Neuronal stem cell (in vitro differentiated cells): ENCODE measurements around the gene KRT78.

ENCODE experiments used
- DNase-seq: peaks from one replicate; pipeline ENCODE4 v3.0.0-alpha.2; 2013; ENCODE audit warnings: low spot score
- H2AFZ ChIP-seq: one replicate; pipeline ENCODE4 v1.6.1; 2013; ENCODE audit warnings: mild to moderate bottlenecking, low read length, inconsistent platforms
- H2AK5ac ChIP-seq: 2 replicates; pipeline ENCODE4 v1.6.1; 2013; ENCODE audit warnings: low read depth, mild to moderate bottlenecking, inconsistent platforms, low read length, moderate library complexity, mixed read lengths
- H2BK120ac ChIP-seq: 2 replicates; pipeline ENCODE4 v1.6.1; 2013; ENCODE audit warnings: low read depth, mild to moderate bottlenecking, inconsistent platforms, low read length, moderate library complexity, mixed read lengths
- H2BK12ac ChIP-seq: one replicate; pipeline ENCODE4 v1.6.1; 2013; ENCODE audit warnings: low read length, inconsistent platforms
- H2BK15ac ChIP-seq: 2 replicates; pipeline ENCODE4 v1.6.1; 2013; ENCODE audit warnings: mild to moderate bottlenecking, low read length, inconsistent platforms, mixed read lengths
- H2BK5ac ChIP-seq: one replicate; pipeline ENCODE4 v1.6.1; 2013; ENCODE audit warnings: inconsistent platforms, mild to moderate bottlenecking, low read length, moderate library complexity
- H3K14ac ChIP-seq: one replicate; pipeline ENCODE4 v1.6.1; 2013; ENCODE audit warnings: low read length, inconsistent platforms
- H3K18ac ChIP-seq: 2 replicates; pipeline ENCODE4 v1.6.1; 2013; ENCODE audit warnings: low read length, inconsistent platforms
- H3K23ac ChIP-seq: 2 replicates; pipeline ENCODE4 v1.6.1; 2013; ENCODE audit warnings: low read depth, mild to moderate bottlenecking, mixed read lengths, low read length, inconsistent platforms; ENCODE audit not compliant: poor library complexity
- H3K27ac ChIP-seq: replicated peaks from 3 replicates; pipeline ENCODE4 v1.5.1; 2013; ENCODE audit warnings: low read length, inconsistent platforms
- H3K27me3 ChIP-seq, 3 experiments: 2 replicates each; pipeline ENCODE4 v1.6.1; 2013; ENCODE audit warnings: low read length in 3 of 3, mild to moderate bottlenecking in 2 of 3, inconsistent platforms in 1 of 3, low read depth in 1 of 3, mixed read lengths in 1 of 3, moderate library complexity in 1 of 3; ENCODE audit not compliant: control insufficient read depth in 3 of 3, insufficient read depth in 3 of 3
- H3K36me3 ChIP-seq, 2 donors: replicated peaks in 1 of 2; 2 replicates each; pipeline ENCODE4 v1.6.1; 2013; ENCODE audit warnings: low read length in 2 of 2; ENCODE audit not compliant: control insufficient read depth in 2 of 2, insufficient read depth in 2 of 2
- H3K4ac ChIP-seq: 2 replicates; pipeline ENCODE4 v1.6.1; 2013; ENCODE audit warnings: inconsistent platforms, mild to moderate bottlenecking, low read length, moderate library complexity
- H3K4me1 ChIP-seq, 2 donors: 1 replicate in 1 of 2; 2 replicates in 1 of 2; pipeline ENCODE4 v1.6.1; 2013; ENCODE audit warnings: low read length in 2 of 2, low read depth in 1 of 2; ENCODE audit not compliant: control insufficient read depth in 2 of 2, insufficient read depth in 1 of 2
- H3K4me2 ChIP-seq: one replicate; pipeline ENCODE4 v1.6.1; 2013; ENCODE audit warnings: mild to moderate bottlenecking, low read length, inconsistent platforms; ENCODE audit not compliant: insufficient read depth, poor library complexity, severe bottlenecking
- H3K4me3 ChIP-seq, 2 donors: 2 replicates each; pipeline ENCODE4 v1.5.1; 2013; ENCODE audit warnings: low read length in 2 of 2, mild to moderate bottlenecking in 2 of 2, inconsistent platforms in 1 of 2, moderate library complexity in 1 of 2
- H3K79me1 ChIP-seq: one replicate; pipeline ENCODE4 v1.6.1; 2013; ENCODE audit warnings: low read depth, mild to moderate bottlenecking, inconsistent platforms, low read length, moderate library complexity
- H3K9ac ChIP-seq: one replicate; pipeline ENCODE4 v1.6.1; 2013; ENCODE audit warnings: mild to moderate bottlenecking, low read depth, low read length, inconsistent platforms; ENCODE audit not compliant: poor library complexity
- H3K9me3 ChIP-seq, 2 donors: replicated peaks in 1 of 2; 2 replicates each; pipeline versions ENCODE3 to v1.6.1; 2013; ENCODE audit warnings: low read length in 2 of 2, mild to moderate bottlenecking in 2 of 2, inconsistent platforms in 1 of 2, low read depth in 1 of 2, mixed read lengths in 1 of 2, moderate library complexity in 1 of 2; ENCODE audit not compliant: control insufficient read depth in 2 of 2, insufficient read depth in 1 of 2
- H4K8ac ChIP-seq: one replicate; pipeline ENCODE4 v1.6.1; 2013; ENCODE audit warnings: low read depth, mild to moderate bottlenecking, inconsistent platforms, low read length, moderate library complexity
- H4K91ac ChIP-seq: one replicate; pipeline ENCODE4 v1.6.1; 2013; ENCODE audit warnings: low read length, low read depth, mild to moderate bottlenecking, inconsistent platforms; ENCODE audit not compliant: poor library complexity
- WGBS, 2 donors: extraction: QIAGEN DNeasy Blood & Tissue Kit; methylation state at CpG; one replicate each; pipeline ENCODE4 v1.1.7; 2013; ENCODE audit warnings: missing lambda C conversion rate in 2 of 2, mixed read lengths in 1 of 2; ENCODE audit not compliant: insufficient read length in 2 of 2, insufficient replicate concordance in 1 of 2; ENCODE audit errors: extremely low coverage in 2 of 2; 5-methylcytosine and 5-hydroxymethylcytosine counted together

Gene KRT78

DNA sequence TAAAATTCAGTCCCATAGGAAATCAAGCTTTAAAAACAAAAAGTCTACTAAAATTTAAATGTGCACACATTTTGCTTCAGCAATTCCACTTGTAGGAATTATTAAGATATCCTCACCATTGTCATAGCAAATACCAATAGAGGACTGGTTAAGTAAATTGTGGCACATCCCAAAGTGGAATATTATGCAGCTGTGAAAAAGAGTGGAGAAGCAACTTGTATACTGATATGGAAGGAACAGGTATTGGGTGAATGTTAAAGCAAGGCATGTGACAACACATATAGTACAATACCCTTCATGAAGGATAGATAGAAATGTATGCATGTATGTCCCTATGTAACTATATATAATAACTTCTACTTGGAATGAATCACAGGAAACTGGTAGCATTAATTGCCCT is 44.2 kb upstream of the KRT78 start:
- H2AFZ ChIP-seq = no peak overlapping the region
- H3K18ac ChIP-seq = no peak overlapping the region
- H3K9me3 ChIP-seq = no peaks in the 10 kb centered on the region

DNA sequence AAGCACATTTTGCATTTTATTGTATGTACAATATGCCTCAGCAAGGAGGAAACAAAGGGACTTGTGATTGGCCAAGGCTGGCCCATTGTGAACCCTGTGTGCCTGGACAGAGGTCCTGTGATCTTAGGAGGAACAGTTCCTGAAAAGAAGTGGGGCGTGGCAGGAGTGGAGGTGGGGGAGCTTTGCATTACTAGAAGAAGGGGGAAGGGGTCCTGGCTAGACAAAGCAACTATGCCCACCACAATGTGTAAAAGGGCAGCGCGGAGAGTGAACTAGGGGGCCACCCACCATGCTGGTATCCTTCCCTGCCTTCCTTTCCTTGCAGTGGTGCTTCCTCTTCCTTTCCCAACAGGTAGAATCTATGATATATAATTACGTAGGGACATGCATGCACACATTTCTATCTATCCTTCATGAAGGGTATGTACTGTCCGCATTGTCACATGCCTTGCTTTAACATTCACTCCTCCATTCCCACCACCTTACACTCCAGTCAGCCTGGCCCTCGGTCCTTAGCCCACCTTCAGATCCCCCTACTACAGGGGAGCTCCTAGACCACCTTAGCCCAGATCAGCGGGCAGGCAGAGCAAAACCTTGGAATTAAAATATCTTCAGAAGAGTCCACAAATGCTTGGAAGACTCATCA is 43.5 kb upstream of the KRT78 start:
- H2BK5ac ChIP-seq = no peak overlapping the region
- peaks cover 0 to 4% of the 10 kb centered on the region in 2 donors for H3K36me3 ChIP-seq
- no peaks in the 10 kb centered on the region for H3K9me3 ChIP-seq
- no peaks in the 10 kb centered on the region for H3K79me1 ChIP-seq
- H2BK15ac ChIP-seq = no peak overlapping the region
- no peak overlapping the region for H4K91ac ChIP-seq
- H3K4me2 ChIP-seq = no peak overlapping the region
- no peak overlapping the region for H3K18ac ChIP-seq
- no peak overlapping the region for H3K9ac ChIP-seq
- no peak overlapping the region for H2AFZ ChIP-seq
- no peak overlapping the region for H4K8ac ChIP-seq
- H3K4me3 ChIP-seq = no peak overlapping the region
- H3K14ac ChIP-seq = peak overlapping the region; percentile 64
- no peaks in the 10 kb centered on the region for H3K27me3 ChIP-seq
- H2AK5ac ChIP-seq = no peak overlapping the region
- no peak overlapping the region for H2BK120ac ChIP-seq
- H3K27ac ChIP-seq = no peak overlapping the region
- no peak for DNase-seq
- H3K23ac ChIP-seq = no peak overlapping the region
- H3K4ac ChIP-seq = no peak overlapping the region
- no peaks in the 10 kb centered on the region for H3K4me1 ChIP-seq
- no CpG with 5 or more reads among the region's 7 CpGs for WGBS, 2 donors
- H2BK12ac ChIP-seq = no peak overlapping the region

More for the DNA sequence above, 44.2 kb upstream of the KRT78 start:
- H2BK15ac ChIP-seq = no peak overlapping the region
- no peak overlapping the region for H2BK5ac ChIP-seq
- no peak overlapping the region for H3K14ac ChIP-seq
- no peak overlapping the region for H4K8ac ChIP-seq
- H3K27me3 ChIP-seq = no peaks in the 10 kb centered on the region
- H3K4me2 ChIP-seq = no peak overlapping the region
- H3K4me3 ChIP-seq = no peak overlapping the region
- no peak overlapping the region for H4K91ac ChIP-seq
- H2BK120ac ChIP-seq = no peak overlapping the region
- no peak overlapping the region for H3K4ac ChIP-seq
- H3K36me3 ChIP-seq = peaks cover 0 to 8% of the 10 kb centered on the region in 2 donors
- DNase-seq = no peak
- no peak overlapping the region for H3K27ac ChIP-seq
- H2BK12ac ChIP-seq = no peak overlapping the region
- no peak overlapping the region for H2AK5ac ChIP-seq
- H3K79me1 ChIP-seq = no peaks in the 10 kb centered on the region
- no peak overlapping the region for H3K23ac ChIP-seq
- H3K9ac ChIP-seq = no peak overlapping the region
- H3K4me1 ChIP-seq = no peaks in the 10 kb centered on the region

DNA sequence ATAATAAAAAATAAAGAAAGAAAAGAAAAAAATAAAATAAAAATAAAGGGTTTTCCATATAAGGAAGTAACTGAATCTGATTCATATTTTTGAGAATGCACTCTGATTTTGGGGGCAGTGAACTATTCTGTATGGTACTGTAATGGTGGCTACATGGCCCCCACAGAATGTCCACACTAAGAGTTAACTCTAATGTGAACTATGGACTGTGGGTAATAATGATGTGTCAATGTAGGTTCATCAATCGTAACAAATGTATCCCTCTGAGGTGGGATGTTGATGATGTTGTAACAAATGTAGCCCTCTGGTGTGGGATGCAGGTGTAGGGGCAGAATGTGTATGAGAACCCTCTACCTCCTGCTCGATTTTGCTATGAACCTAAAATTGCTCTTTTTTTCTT is 42.2 kb upstream of the KRT78 start:
- Histone ChIP-seq H3K9ac (no peak overlapping the region), H3K14ac (no peak overlapping the region), H3K18ac (no peak overlapping the region), H3K36me3 (no peaks in the 10 kb centered on the region), H3K23ac (no peak overlapping the region), H3K4me2 (no peak overlapping the region), H3K9me3 (no peaks in the 10 kb centered on the region), H3K79me1 (no peaks in the 10 kb centered on the region), H2BK120ac (no peak overlapping the region), H2AFZ (no peak overlapping the region), H3K4ac (no peak overlapping the region), H3K4me3 (no peak overlapping the region), H2AK5ac (no peak overlapping the region), H2BK5ac (no peak overlapping the region), H3K27me3 (no peaks in the 10 kb centered on the region), H4K91ac (no peak overlapping the region), H2BK15ac (no peak overlapping the region), H2BK12ac (no peak overlapping the region), H3K27ac (no peak overlapping the region), H3K4me1 (no peaks in the 10 kb centered on the region), H4K8ac (no peak overlapping the region)
- WGBS, 2 donors = no CpG with 5 or more reads among the region's 2 CpGs
- no peak for DNase-seq

DNA sequence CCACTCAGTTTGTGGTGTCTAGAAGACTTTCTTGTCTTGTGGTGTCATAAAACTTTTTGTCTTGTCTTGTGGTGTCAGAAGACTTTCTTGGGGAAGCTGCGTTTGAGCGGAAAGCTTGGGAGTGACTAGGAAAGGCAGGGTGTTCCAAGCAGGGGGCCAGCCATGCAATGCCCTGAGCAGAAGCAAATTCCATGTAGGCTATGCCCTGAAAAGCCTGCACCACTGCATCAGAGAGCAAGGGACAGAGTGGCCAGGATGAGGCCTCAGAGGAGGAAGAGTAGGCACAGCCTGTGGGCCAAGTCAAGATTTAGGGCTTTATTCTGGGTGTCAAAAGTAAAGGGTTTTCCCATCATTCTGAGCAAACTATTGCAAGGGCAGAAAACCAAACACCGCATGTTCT is 41.6 kb upstream of the KRT78 start:
- Histone ChIP-seq H3K9ac (no peak overlapping the region), H3K27me3 (no peaks in the 10 kb centered on the region)
- WGBS, 2 donors = no CpG with 5 or more reads among the region's 3 CpGs

More for the DNA sequence above, 41.6 kb upstream of the KRT78 start:
- Histone ChIP-seq H3K4ac (no peak overlapping the region), H2AFZ (no peak overlapping the region), H4K91ac (no peak overlapping the region), H2BK12ac (no peak overlapping the region), H4K8ac (no peak overlapping the region), H3K4me1 (no peaks in the 10 kb centered on the region), H3K14ac (no peak overlapping the region), H3K18ac (no peak overlapping the region), H3K9me3 (no peaks in the 10 kb centered on the region), H2BK120ac (no peak overlapping the region), H3K27ac (no peak overlapping the region), H3K4me2 (no peak overlapping the region), H3K4me3 (no peak overlapping the region), H3K23ac (no peak overlapping the region), H2AK5ac (no peak overlapping the region), H3K36me3 (no peaks in the 10 kb centered on the region), H3K79me1 (no peaks in the 10 kb centered on the region), H2BK5ac (no peak overlapping the region), H2BK15ac (no peak overlapping the region)
- no peak for DNase-seq
